PFSK-1 (cell line): ENCODE results near the gene MBD5.

Experiments
- REST ChIP-seq, 2 experiments: IDR thresholded peaks; 2 replicates each; pipeline versions ENCODE4 v1.6.1 to v1.8.0; 2011 to 2012; ENCODE audit warnings: low read depth in 2 of 2, low read length in 2 of 2, control low read depth in 1 of 2, inconsistent platforms in 1 of 2, mild to moderate bottlenecking in 1 of 2, moderate library complexity in 1 of 2; ENCODE audit not compliant: insufficient read depth in 1 of 2
- SIN3A ChIP-seq: IDR thresholded peaks from 2 replicates; pipeline ENCODE4 v1.6.1; 2012; ENCODE audit warnings: mild to moderate bottlenecking, low read length, moderate library complexity, borderline replicate concordance; ENCODE audit not compliant: insufficient read depth
- TAF1 ChIP-seq: IDR thresholded peaks from 2 replicates; pipeline ENCODE4 v1.6.1; 2012; ENCODE audit warnings: low read length, control low read depth, borderline replicate concordance; ENCODE audit not compliant: insufficient read depth

GRCh38 chr2:148302526-148302925 is 281.6 kb downstream of the MBD5 start:
- TF ChIP-seq TAF1 (no peak), REST (IDR thresholded peaks at IDR 0.05; ENCODE audit: insufficient read depth in 1 of 2, low read depth in 2 of 2, low read length in 2 of 2) (no peak), SIN3A (no peak)
